Inferior parietal cortex (tissue), 1 donor: ENCODE measurements around the gene NFKB2.

Source experiments
- DNase-seq: peaks from one replicate; pipeline ENCODE4 v3.0.0-alpha.2; 2016; ENCODE audit errors: extremely low spot score

The NFKB2 gene

GRCh38 chr10:102451105-102451969, 55.8 kb downstream of the NFKB2 start, which contains the start of gene C10orf95:
Gene C10orf95 (minus strand): TSS chr10:102451543. CDS start chr10:102451093, 450 bp downstream.
- DNase-seq = peak; percentile 9
